Fibroblast of skin of right biceps (primary cell): ENCODE data around the gene ITFG1.
"Not testable (repeated sequence)": the region's sequence is repeated elsewhere in the genome, so short reads cannot be mapped to it uniquely, and the experiment has no call there.

Source experiments
- DNase-seq: peaks from one replicate; pipeline ENCODE4 v3.0.0-alpha.2; 2013

The ITFG1 gene

GRCh38 chr16:47408491-47408890 lies 52.4 kb downstream of the ITFG1 start:
- DNase-seq, result no peak

GRCh38 chr16:47395733-47396498 lies 64.9 kb downstream of the ITFG1 start:
- no peak for DNase-seq

DNA sequence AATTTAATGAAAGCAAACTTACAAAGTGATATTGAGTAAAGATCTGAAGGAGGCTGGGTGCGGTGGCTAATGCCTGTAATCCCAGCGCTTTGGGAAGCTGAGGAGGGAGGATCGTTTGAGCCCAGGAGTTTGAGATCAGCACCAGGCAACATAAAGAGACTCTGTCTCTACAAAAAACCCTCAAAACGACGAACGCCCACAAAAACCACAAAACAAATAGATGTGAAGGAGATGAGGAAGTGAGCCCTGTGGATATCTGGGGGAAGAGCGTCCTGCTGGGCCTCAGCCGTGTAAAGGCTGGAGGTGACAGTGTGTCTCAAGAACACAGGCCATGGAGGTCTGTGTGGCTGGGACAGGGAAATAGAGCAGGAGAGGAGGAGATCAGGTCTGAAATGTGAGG lies 68.8 kb downstream of the ITFG1 start:
- DNase-seq, result no peak

DNA sequence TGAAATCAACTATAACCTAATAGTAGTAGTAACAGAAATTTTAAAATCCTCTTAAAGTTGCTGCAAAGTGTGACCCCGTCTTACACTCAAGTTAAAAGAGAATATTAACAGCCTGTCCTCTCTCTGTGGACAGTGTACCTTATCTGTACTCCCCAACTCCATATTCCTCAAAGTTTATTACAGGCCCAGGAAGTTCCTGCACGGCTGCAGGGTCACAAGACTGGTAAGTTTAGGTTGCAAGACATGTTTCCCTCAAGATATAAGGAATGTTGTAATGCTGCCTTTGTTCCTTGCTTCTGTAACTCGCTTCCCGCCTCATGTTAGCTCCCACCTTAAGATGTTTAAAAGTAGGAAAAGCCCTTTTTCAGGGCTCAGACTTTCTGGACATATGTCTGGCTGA lies 72.2 kb downstream of the ITFG1 start:
- DNase-seq, result no peak

GRCh38 chr16:47387026-47387734 lies 73.7 kb downstream of the ITFG1 start:
- DNase-seq, result no peak

DNA sequence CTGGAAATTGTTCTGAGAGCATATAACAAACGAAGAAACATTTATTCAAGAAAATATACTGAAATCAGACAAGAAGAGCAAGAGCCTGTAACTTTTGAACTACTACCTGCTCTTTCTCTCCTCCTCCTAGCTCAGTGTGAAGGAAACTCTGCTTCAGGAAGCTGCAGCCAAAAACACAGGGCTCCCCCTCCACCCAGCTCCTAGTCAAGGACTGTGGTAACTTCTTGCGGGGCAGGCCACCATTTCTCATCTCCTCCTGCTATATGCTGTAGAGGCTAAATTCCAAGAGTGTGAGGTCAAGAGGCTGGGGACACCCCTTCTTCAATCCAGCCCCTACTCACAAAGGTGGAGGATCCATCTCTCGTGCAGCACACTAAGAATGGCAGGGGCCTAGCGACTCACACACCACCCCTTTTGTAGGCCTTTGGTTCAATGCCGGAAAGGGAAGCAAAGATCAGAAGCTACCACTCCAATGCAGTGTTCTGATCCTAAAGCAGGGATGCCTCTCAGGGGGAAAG lies 74.6 kb downstream of the ITFG1 start:
- DNase-seq, result no peak

DNA sequence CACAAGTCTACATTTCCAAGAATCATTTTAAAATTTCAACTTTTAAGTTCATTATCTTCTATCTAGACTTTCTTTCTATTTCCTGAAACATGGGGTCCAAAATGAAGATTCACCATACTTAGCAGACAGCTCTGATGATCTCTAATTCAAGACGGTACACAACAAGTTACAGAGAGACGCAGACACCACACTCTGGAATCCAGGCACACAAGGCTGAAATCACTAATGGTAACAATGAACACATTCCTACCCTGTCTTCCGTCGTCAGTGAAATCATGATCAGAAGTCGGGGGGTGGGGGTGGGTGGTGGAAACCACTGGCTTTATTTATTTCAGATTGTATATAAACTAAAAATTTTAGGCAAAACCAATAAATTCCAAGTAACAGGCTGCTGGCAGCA lies 78.5 kb downstream of the ITFG1 start:
- DNase-seq, result no peak

- no peak for DNase-seq
Observed at GRCh38 chr16:47377154-47377553, 83.7 kb downstream of the ITFG1 start.

DNA sequence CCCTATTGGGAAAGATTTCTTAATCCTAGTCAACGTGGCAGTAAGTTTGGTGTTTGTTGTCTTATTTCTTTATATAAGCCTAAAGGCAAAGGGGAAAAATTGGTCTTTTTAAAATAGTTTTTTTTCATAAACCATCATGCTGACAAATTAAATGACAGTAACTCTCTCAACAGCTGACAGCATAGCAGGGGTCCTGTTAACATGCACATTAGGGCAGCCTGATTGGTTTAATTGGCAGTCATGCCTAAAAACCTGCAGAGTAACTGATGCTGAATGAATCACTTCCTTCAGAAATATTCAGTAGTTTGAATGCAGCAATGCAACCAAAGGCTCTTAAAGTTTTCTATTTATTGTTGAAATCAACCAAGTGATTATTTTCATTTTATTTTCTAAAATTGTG lies 85.4 kb downstream of the ITFG1 start:
- peak; percentile 18 for DNase-seq

GRCh38 chr16:47374629-47375028 lies 86.2 kb downstream of the ITFG1 start:
- DNase-seq, result peak; percentile 44

GRCh38 chr16:47371271-47372014 lies 89.4 kb downstream of the ITFG1 start:
- DNase-seq, result no peak

DNA sequence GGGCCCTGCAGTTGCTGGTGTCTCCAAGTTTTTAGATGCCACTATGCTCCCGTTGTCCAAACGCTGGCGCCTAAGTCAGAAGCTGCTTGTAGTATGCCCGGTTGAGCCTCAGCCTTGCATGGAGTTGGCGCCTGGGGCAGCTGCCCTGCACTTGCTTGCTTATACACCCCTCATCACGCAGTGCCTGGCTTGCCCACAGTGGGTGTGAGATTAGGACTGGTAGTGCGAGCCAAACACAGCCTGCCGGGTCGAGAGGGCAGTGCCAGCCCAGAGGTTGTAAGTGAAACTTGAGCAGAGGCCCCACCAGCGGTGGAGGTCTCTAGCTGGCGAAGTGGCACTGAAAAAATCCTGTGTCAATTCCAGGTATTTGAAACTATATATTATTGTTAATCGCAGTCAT lies 90.3 kb downstream of the ITFG1 start:
- DNase-seq, result no peak

- no peak for DNase-seq
Observed at GRCh38 chr16:47366228-47366627, 94.6 kb downstream of the ITFG1 start.

DNA sequence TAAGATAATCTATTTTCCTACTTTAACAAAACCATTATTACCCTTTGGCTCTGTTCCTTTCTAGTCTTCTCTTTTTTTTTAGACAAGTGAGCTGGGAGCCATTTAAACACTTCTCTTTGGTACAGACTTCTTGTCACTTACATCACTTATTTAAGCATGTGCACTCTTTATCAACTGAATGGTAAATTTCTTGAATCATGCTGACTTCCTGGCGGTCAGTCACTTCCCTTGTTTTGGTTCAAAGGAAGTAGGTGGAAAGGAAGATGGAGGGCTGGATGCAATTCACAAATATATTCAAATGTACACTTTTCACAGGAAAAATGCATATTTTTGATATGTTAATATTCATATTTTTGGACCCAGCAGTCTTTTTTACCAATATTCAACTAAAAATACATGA lies 97.1 kb downstream of the ITFG1 start:
- DNase-seq, result no peak

DNA sequence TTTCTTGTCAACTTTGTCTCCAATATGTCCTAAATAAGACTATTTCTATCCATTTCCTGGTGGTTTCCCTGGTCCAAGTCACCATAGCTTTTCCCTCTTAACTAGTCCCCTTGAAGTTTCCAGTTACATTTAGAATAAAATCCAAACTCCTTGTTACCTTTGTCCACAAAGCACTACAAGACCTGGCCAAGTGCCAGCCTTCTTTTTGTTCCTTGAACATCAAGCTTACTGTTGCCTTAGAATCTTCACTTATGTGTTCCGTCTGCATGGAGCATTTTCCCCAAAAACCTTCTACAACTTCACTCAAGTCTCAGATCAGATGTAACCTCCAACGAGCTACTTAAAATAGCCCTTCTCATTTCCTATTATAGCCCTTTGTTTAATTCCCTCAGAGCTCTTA lies 101.4 kb downstream of the ITFG1 start:
- DNase-seq, result no peak

DNA sequence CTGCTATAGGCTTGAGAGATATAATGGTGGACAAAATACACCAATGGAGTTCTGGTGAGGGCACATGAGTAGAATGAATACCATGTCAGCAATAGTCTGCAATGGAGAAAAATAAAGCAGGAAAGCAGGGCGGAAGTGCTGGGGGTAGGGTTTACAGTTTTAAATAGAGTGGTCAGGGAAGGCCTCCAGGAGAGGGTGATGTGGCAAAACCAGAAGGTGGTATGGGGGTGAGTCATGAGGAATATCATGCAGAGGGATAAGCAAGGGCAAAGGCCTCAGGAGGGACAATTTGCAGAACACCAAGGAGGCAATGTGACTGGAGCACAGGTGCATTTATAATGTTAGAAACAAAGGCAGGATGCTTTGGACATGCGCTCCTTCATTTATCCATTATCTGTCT lies 102.0 kb downstream of the ITFG1 start:
- DNase-seq, result no peak

DNA sequence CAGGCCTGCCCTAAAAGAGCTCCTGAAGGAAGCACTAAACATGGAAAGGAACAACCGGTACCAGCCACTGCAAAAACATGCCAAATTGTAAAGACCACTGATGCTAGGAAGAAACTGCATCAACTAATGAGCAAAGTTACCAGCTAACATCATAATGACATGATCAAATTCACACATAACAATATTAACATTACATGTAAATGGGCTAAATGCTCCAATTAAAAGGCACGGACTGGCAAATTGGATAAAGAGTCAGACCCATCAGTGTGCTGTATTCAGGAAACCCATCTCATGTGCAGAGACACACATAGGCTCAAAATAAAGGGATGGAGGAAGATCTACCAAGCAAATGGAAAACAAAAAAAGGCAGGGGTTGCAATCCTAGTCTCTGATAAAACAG lies 111.8 kb downstream of the ITFG1 start:
- not testable (repeated sequence) for DNase-seq

GRCh38 chr16:47347021-47347696 lies 113.7 kb downstream of the ITFG1 start:
- not testable (repeated sequence) for DNase-seq

DNA sequence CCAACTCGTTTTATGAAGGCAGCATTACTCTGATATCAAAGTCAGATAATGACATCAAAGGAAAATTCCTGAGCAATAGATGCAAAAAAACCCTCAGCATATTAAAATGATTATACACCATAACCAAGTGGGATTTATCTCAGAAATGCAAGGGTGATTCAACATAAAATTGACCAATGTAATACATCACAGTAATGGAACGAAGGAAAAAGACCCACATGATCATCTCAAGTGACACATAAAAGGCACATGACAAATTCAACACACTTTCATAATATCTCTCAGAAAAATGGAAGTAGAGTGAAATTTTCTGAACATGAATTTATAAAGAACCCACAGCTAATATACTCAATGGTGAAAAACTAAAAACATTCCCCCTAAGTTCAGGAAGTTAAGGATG lies 118.8 kb downstream of the ITFG1 start:
- peak; percentile 3 for DNase-seq

DNA sequence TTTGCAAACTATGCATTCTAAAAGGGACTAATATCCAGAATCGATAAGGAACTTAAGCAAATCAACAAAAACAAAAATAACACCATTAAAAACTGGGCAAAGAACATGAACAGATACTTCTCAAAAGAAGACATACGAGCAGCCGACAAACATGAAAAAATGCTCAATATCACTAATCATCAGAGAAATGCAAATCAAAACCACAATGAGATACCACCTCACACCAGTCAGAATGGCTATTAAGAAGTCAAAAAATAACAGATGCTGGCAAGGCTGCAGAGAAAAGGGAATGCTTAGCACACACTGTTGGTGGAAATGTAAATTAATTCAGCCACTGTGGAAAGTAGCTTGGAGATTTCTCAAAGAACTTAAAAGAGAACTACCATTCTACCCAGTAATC lies 130.3 kb downstream of the ITFG1 start:
- DNase-seq, result not testable (repeated sequence)

GRCh38 chr16:47324309-47324708 lies 136.6 kb downstream of the ITFG1 start:
- DNase-seq, result not testable (repeated sequence)

DNA sequence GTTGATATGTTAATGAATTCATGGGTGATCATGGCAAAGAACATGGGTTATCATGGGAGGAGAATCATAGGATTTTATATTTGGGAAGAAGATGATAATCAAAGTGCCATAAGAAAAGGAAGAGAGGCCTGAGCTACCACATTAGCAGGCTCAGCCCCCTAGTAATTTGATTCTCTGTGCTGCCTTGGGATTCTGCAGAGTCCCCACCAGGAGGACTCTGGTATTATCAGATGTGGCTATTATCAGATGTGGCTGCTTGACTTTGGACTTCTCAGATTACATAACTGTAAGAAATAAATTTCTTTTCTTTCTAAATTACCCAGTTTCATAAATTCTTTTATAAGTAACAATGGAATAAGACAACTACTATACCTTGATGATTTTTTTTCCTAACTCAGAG lies 137.6 kb downstream of the ITFG1 start:
- DNase-seq, result no peak
